Stomach (tissue), 9 donors: ENCODE measurements around the gene LRRC72. TPM values are rescaled to one million over a fixed set of nuclear protein-coding genes. Genes with fewer than 3 reads are reported as not detected.
"Not testable (repeated sequence)": the region's sequence is repeated elsewhere in the genome, so short reads cannot be mapped to it uniquely, and the experiment has no call there.

Source experiments
- DNase-seq, 2 donors: peaks; one replicate each; pipeline versions ENCODE4 v3.0.0 to v3.0.0-alpha.2; 2013 to 2019
- H3K27ac ChIP-seq, 5 donors: fragments of 200-600 bp in 4 of 5; sonication (generic) in 4 of 5; one replicate each; pipeline ENCODE4 v1.5.1; 2013 to 2019; ENCODE audit warnings: mild to moderate bottlenecking in 1 of 5, moderate library complexity in 1 of 5
- H3K27me3 ChIP-seq, 3 donors: fragments of 200-600 bp; sonication (generic); one replicate each; pipeline ENCODE4 v1.5.1; 2017 to 2019; ENCODE audit warnings: mixed run types in 1 of 3
- H3K36me3 ChIP-seq, 4 donors: fragments of 200-600 bp; sonication (generic); 1 replicate in 3 of 4; 2 replicates in 1 of 4; pipeline ENCODE4 v1.5.1; 2016 to 2019
- H3K4me1 ChIP-seq, 4 donors: fragments of 200-600 bp; sonication (generic); one replicate each; pipeline ENCODE4 v1.5.1; 2016 to 2019
- H3K4me3 ChIP-seq, 4 donors: fragments of 200-600 bp; sonication (generic) in 3 of 4; one replicate each; pipeline ENCODE4 v1.5.1; 2016 to 2019; ENCODE audit warnings: mild to moderate bottlenecking in 1 of 4
- H3K9me3 ChIP-seq, 4 donors: fragments of 200-600 bp; sonication (generic); one replicate each; pipeline ENCODE4 v1.5.1; 2016 to 2019
- EP300 ChIP-seq: sonication (generic); formaldehyde crosslinking; IDR thresholded peaks from one replicate; pipeline ENCODE4 v1.6.1; 2017; ENCODE audit warnings: antibody characterized with exemption
- POLR2A ChIP-seq, 4 donors: fragments of 450-650 bp; IDR thresholded peaks; one replicate each; pipeline ENCODE4 v1.6.1; 2016; ENCODE audit warnings: antibody characterized with exemption in 4 of 4, control low read depth in 2 of 4, mild to moderate bottlenecking in 1 of 4, moderate library complexity in 1 of 4
- POLR2AphosphoS5 ChIP-seq, 3 donors: sonication (generic); formaldehyde crosslinking; IDR thresholded peaks; one replicate each; pipeline ENCODE4 v1.6.1; 2016; ENCODE audit warnings: antibody characterized with exemption in 3 of 3
- WGBS, 5 donors: extraction: QIAGEN DNeasy Blood & Tissue Kit in 3 of 5; methylation state at CpG; one replicate each; pipeline versions ENCODE4 v1.1.5 to v1.1.7; 2013 to 2018; 5-methylcytosine and 5-hydroxymethylcytosine counted together
- intact Hi-C: fragments of 100-400 bp; cut with DNase I; formaldehyde crosslinking; loops from one replicate; pipeline ENCODE4 v1.15.1; 2023; ENCODE audit warnings: low total_unique reads
- polyA plus RNA-seq, 3 donors: library from polyadenylated mRNA; stranded (reverse); fragments of 200-250 nt; gene quantifications; one replicate each; pipeline ENCODE4 v1.2.3, GENCODE V29; 2013
- total RNA-seq, 5 donors: library from RNA; depleted of rRNA; stranded (reverse); fragments of >200 nt; gene quantifications; one replicate each; pipeline versions ENCODE4 v1.1.0 to v1.2.3, GENCODE V29; 2014 to 2016
- TF ChIP-seq, protein P1 (sequence below), 7 experiments: fragments of 450-650 bp in 4 of 7; fragments of 200-600 bp in 3 of 7; sonication (generic) in 3 of 7; IDR thresholded peaks; one replicate each; pipeline ENCODE4 v1.5.1; 2016 to 2019; ENCODE audit warnings: antibody characterized with exemption in 7 of 7, control low read depth in 2 of 7, mild to moderate bottlenecking in 1 of 7
- donor health status: healthy with polysubstance abuse.
- donor health status: Bipolar disorder and iron deficiency.
- donor health status: healthy.

LRRC72 gene
- total and polyA plus RNA-seq, 8 donors = not detected

DNA sequence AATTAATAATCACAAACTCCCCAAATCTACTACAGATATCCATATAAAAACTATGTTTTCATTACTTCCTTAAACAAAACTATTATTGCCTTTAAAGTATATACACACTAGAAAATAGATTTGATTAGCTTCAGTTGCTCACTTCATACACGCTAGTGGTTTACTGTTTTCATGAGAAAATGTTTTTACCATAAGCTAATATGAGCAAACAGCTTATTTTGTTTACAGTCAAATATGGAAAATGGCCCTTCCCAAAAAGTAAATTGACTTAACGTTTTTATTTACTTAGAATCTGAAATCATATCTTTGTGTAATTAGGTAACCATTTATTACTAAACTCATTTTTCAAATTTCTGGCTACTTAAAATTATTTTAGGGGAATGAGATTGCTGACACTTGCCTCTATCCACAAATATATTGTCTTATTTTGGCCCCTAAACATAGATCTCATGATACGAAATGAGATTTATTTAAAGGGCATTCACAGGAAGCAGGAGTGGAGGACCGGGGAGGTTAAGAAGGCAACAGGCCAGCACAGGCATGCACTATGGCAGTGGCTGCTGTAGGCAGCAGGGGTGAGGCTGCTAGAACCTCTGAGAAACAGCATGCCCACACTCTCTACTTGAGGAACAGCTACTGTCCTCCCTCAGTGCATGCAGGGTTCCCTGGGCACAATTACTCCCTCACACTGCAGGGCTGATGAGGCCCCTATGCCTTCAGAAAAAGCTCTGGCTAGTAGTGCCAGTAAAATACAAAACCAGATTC lies 31.5 kb upstream of the LRRC72 start:
- intact Hi-C loops = no loop called here
- Histone ChIP-seq H3K27me3 (no peaks in the 10 kb centered on the region), H3K9me3 (no peaks in the 10 kb centered on the region), H3K4me3 (no peak overlapping the region), H3K36me3 (no peaks in the 10 kb centered on the region), H3K27ac (peak overlapping the region in 3 of 5 donors; percentile 12 to 64 (median 15)), H3K4me1 (peaks cover 0 to 10% (median 0%) of the 10 kb centered on the region in 4 donors)
- 21 to 53% (median 34%) methylated on average over 4 of the region's 4 CpGs for WGBS, 5 donors
- TF ChIP-seq, protein P1, sequence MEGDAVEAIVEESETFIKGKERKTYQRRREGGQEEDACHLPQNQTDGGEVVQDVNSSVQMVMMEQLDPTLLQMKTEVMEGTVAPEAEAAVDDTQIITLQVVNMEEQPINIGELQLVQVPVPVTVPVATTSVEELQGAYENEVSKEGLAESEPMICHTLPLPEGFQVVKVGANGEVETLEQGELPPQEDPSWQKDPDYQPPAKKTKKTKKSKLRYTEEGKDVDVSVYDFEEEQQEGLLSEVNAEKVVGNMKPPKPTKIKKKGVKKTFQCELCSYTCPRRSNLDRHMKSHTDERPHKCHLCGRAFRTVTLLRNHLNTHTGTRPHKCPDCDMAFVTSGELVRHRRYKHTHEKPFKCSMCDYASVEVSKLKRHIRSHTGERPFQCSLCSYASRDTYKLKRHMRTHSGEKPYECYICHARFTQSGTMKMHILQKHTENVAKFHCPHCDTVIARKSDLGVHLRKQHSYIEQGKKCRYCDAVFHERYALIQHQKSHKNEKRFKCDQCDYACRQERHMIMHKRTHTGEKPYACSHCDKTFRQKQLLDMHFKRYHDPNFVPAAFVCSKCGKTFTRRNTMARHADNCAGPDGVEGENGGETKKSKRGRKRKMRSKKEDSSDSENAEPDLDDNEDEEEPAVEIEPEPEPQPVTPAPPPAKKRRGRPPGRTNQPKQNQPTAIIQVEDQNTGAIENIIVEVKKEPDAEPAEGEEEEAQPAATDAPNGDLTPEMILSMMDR (IDR thresholded peaks at IDR 0.05) = no peak
- TF ChIP-seq POLR2AphosphoS5 (IDR thresholded peaks at IDR 0.05) (no peak), POLR2A (IDR thresholded peaks at IDR 0.05) (no peak), EP300 (no peak)
- peak; percentile 29 to 33 for DNase-seq

DNA sequence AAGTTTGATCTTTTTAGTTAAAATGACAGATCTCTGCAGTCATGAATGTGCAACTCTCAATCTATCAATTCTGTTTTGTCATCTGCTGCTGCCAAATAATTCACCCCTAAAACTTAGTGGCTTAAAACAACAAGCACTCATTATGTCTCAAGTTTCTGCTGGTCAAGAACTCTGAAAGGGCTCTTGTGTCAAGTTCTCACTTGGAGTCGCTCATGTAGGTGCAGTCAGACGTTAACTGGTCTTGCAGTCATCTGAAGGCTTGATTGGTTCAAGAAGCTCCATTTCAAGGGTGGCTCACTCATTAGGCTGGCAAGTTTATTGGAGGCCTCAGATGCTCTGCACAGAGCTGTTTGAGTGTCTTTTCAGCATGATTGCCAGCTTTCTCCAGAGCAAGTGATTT lies 28.5 kb upstream of the LRRC72 start:
- no peak for TF ChIP-seq POLR2A (IDR thresholded peaks at IDR 0.05)
- TF ChIP-seq EP300 = no peak
- Histone ChIP-seq H3K36me3 (no peaks in the 10 kb centered on the region), H3K4me1 (peaks cover 0 to 10% (median 0%) of the 10 kb centered on the region in 4 donors), H3K9me3 (peaks cover 0 to 6% (median 3%) of the 10 kb centered on the region in 4 donors), H3K4me3 (no peak overlapping the region), H3K27ac (no peak overlapping the region), H3K27me3 (no peaks in the 10 kb centered on the region)
- WGBS, 5 donors = 90 to 96% (median 94%) methylated on average over 2 of the region's 2 CpGs
- no peak for DNase-seq
- intact Hi-C loops = no loop called here

DNA sequence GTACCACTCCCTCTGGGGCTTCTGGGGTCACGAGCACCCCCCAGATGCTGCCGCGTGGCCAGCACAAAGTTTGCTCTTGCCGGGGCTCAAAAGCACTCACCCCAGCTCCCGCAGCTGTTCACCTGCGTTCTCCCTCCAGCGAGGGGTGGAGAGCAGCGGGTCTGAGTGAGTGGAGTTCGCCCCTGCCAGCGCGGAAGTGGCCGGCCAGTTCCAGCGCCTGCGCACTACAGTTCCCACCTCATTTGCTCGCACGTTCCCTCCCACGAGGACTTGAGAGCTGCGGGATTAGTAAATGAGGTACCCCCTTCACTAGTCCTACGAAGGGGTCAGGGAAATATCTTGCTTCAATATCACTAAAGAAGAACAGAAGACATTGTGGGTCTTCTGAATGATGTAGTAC lies 24.3 kb upstream of the LRRC72 start:
- Histone ChIP-seq H3K4me1 (no peaks in the 10 kb centered on the region), H3K27me3 (no peaks in the 10 kb centered on the region), H3K36me3 (no peaks in the 10 kb centered on the region), H3K4me3 (no peak overlapping the region), H3K9me3 (peaks cover 0 to 6% (median 3%) of the 10 kb centered on the region in 4 donors), H3K27ac (no peak overlapping the region)
- 92 to 97% (median 96%) methylated on average over 17 to 19 of the region's 19 CpGs for WGBS, 5 donors
- TF ChIP-seq EP300 (no peak), POLR2AphosphoS5 (IDR thresholded peaks at IDR 0.05) (no peak), POLR2A (IDR thresholded peaks at IDR 0.05) (no peak)
- TF ChIP-seq, protein P1 (IDR thresholded peaks at IDR 0.05) = no peak
- intact Hi-C loops = no loop called here
- DNase-seq = no peak

DNA sequence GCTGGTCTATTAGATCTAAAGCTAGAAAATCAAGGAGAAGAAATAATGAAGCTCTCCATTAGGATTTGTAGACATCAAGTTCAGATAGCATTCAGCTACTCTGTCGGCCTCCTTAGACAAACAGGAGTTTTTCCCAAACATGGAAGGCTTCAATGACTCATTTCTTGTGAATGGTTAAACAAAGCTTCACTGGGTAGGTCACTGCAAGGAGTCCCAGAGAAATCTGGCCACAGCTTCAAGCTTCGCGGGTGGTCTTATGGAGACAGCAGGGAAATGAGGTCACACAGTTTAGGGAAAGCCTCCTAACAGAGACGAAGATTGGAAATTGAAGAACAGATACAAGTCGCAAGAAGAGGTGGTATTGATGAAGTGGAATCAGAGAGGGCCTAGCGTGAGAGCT lies 22.6 kb upstream of the LRRC72 start:
- WGBS, 5 donors = 57 to 71% (median 64%) methylated on average over 6 of the region's 6 CpGs
- no peak overlapping the region for H3K27ac ChIP-seq
- peaks cover 0 to 6% (median 3%) of the 10 kb centered on the region in 4 donors for H3K9me3 ChIP-seq
- TF ChIP-seq, protein P1 (IDR thresholded peaks at IDR 0.05) = no peak
- TF ChIP-seq EP300 (no peak), POLR2AphosphoS5 (IDR thresholded peaks at IDR 0.05) (peak in 1 of 3 donors; percentile 12)
- peak in 1 of 2 donors; percentile 44 for DNase-seq
- H3K4me1 ChIP-seq = no peaks in the 10 kb centered on the region
- no peaks in the 10 kb centered on the region for H3K27me3 ChIP-seq
- intact Hi-C loops = no loop called here
- H3K4me3 ChIP-seq = no peak overlapping the region
- H3K36me3 ChIP-seq = no peaks in the 10 kb centered on the region

DNA sequence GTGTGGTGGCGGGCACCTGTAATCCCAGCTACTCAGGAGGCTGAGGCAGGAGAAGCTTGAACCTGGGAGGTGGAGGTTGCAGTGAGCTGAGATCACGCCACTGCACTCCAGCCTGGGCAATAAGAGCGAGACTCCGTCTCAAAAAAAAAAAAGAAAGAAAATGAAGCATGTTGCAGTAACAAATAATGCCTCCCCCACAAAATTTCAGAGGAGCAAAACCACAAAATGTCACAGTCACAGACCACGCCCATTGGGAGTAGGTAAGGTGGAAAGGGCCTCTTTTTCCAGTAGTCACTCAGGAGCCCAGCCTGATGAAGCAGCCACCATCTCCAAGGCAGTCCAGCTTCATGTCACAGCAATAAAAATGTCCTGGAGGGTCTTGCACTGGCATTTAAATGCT lies 20.2 kb upstream of the LRRC72 start:
- WGBS, 5 donors = 85 to 96% (median 96%) methylated on average over 5 of the region's 5 CpGs
- intact Hi-C loops, H3K27ac ChIP-seq, H3K4me3 ChIP-seq, H3K36me3 ChIP-seq, DNase-seq, H3K4me1 ChIP-seq, H3K9me3 ChIP-seq, H3K27me3 ChIP-seq: not testable (repeated sequence)
